Stimulated activated CD8-positive, alpha-beta memory T cell treated with anti-CD3 and anti-CD28 coated beads, Interleukin-7, amount 100 ng/mL, for 1 hour (primary cell): ENCODE measurements around the gene TAF11L10.
"Not testable (repeated sequence)": the region's sequence is repeated elsewhere in the genome, so short reads cannot be mapped to it uniquely, and the experiment has no call there.

Experiments
- DNase-seq, 2 donors: peaks; one replicate each; pipeline ENCODE4 v3.0.0-alpha.2; 2020; ENCODE audit warnings: low read depth in 2 of 2

The TAF11L10 gene

DNA sequence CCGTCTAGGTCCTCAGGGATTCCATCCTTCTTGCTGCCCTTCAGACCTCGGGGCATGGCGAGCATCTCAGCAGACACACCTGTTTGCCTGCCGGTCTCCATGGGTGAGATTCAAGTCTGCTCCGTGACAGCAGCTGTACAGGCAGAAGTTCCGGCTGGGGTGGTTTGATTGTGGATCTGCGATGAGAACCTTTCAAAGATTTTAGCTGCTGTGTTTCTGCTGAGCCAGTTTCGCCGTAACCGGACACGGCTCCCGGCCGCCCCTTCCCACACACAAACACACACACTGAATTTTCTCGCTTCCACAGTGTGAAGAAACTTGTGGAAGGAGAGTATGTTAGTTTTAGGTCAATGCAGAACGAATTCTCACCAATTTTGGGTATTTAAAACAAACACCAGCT, at the start of gene TAF11L10:
TAF11L10 (minus strand) TSS at position 101 of the 400 bp plus-strand sequence.
- not testable (repeated sequence) for DNase-seq

DNA sequence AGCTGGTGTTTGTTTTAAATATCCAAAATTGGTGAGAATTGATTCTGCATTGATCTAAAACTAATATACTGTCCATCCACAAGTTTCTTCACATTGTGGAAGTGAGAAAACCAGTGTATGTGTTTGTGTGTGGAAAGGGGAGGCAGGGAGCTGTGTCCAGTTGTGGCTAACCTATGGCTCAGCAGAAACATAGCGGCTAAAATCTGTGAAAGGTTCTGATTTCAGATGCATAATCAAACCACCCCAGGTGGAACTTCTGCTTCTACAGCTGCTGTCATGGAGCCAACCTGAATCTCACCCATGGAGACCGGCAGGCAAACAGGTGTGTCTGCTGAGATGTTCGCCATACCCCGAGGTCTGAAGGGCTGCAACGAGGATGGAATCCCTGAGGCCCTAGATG, 36.5 kb upstream of the TAF11L10 start, which contains the start of gene TAF11L14:
TAF11L14 (plus strand) TSS at position 301 of the 400 bp plus-strand sequence.
- no peak for DNase-seq

- not testable (repeated sequence) for DNase-seq
Measured at GRCh38 chr5:17631788-17632187, 34.2 kb upstream of the TAF11L10 start, which contains the start of gene TAF11L13. Gene TAF11L13, plus strand, starts transcription at chr5:17632088.

- DNase-seq = no peak
Measured at GRCh38 chr5:17625686-17626085, 28.1 kb upstream of the TAF11L10 start.

DNA sequence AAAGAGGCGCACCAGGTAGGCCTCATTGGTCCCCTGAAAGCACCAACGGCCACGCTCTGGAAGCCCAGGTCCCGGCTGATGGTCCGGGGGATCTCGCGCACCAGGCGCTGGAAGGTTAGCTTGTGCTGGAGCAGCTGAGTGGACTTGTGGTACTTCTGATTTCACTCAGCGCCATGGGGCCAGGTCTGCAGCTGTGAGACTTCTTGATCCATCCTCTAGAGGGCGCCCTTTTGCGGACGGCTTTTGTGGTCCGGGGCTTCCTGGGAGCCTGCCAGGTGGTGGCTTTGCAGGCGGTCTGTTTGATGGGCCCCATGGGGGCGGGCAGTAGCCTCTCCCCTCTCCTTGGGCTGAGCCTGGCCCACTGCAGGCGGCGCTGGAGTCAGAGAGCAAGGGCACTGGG, 23.0 kb upstream of the TAF11L10 start:
- no peak for DNase-seq

GRCh38 chr5:17619354-17619753, 21.7 kb upstream of the TAF11L10 start:
- no peak for DNase-seq

- no peak for DNase-seq
Measured at GRCh38 chr5:17614872-17615605, 17.4 kb upstream of the TAF11L10 start.

DNA sequence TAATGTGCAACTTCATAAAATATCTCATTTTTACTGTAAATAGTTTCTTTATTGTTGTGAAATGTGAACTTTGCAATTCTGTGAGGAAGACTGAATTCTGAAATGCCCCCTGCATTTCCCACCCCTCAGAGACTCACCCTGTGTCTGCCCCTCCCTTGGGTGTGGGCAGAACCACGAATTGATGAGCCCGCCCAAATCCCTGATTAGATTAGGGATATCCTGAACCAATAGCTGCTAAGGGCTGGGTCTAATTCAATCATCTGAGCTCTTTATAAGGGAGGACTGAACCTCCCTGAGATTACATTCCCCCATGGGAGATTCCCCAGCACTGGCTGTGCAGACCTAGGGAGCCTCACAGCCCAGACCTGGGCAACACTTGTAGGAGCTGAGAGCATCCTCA, 12.5 kb upstream of the TAF11L10 start, which contains the start of gene TAF11L12:
TAF11L12 (plus strand) TSS at position 301 of the 400 bp plus-strand sequence.
- not testable (repeated sequence) for DNase-seq

GRCh38 chr5:17607461-17607860, 9.8 kb upstream of the TAF11L10 start:
- DNase-seq = not testable (repeated sequence)

- no peak for DNase-seq
Measured at GRCh38 chr5:17604951-17605350, 7.3 kb upstream of the TAF11L10 start.

DNA sequence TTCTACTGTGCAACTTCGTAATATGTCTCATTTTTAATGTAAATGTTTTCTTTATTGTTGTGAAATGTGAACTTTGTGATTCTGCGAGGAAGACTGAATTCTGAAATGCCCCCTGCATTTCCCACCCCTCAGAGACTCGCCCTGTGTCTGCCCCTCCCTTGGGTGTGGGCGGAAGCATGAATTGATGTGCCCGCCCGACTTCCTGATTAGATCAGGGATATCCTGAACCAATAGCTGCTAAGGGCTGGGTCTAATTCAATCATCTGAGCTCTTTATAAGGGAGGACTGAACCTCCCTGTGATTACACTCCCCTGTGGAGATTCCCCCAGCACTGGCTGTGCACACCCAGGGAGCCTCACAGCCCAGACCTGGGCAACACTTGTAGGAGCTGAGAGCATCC, 6.3 kb upstream of the TAF11L10 start, which contains the start of gene TAF11L11:
TAF11L11 (plus strand) TSS at position 304 of the 400 bp plus-strand sequence.
- DNase-seq = not testable (repeated sequence)

DNA sequence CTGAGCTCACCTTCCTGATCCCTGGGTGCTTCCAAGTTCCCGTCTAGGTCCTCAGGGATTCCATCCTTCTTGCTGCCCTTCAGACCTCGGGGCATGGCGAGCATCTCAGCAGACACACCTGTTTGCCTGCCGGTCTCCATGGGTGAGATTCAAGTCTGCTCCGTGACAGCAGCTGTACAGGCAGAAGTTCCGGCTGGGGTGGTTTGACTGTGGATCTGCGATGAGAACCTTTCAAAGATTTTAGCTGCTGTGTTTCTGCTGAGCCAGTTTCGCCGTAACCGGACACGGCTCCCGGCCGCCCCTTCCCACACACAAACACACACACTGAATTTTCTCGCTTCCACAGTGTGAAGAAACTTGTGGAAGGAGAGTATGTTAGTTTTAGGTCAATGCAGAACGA, 3.4 kb downstream of the TAF11L10 start, which contains the start of gene TAF11L9:
TAF11L9 (minus strand) TSS at position 140 of the 400 bp plus-strand sequence.
- not testable (repeated sequence) for DNase-seq

- DNase-seq = not testable (repeated sequence)
Measured at GRCh38 chr5:17590860-17591259, 6.8 kb downstream of the TAF11L10 start, which contains the start of gene TAF11L8. Gene TAF11L8, minus strand, starts transcription at chr5:17590960.

DNA sequence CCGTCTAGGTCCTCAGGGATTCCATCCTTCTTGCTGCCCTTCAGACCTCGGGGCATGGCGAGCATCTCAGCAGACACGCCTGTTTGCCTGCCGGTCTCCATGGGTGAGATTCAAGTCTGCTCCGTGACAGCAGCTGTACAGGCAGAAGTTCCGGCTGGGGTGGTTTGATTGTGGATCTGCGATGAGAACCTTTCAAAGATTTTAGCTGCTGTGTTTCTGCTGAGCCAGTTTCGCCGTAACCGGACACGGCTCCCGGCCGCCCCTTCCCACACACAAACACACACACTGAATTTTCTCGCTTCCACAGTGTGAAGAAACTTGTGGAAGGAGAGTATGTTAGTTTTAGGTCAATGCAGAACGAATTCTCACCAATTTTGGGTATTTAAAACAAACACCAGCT, 12.0 kb downstream of the TAF11L10 start, which contains the start of gene TAF11L7:
TAF11L7 (minus strand) TSS at position 101 of the 400 bp plus-strand sequence.
- DNase-seq = not testable (repeated sequence)
